Dermis blood vessel endothelial cell (primary cell): Measurements from ENCODE around the gene JCAD. TPM values are rescaled to one million over a fixed set of nuclear protein-coding genes. Genes with fewer than 3 reads are reported as not detected.
A peak's percentile ranks its signal among the peaks of the same experiment; 100 is the strongest.

ENCODE experiments used
- DNase-seq: peaks from one replicate; pipeline ENCODE4 v3.0.0; 2010
- total RNA-seq: library from RNA; depleted of rRNA; stranded (reverse); fragments of >200 nt; gene quantifications from 2 replicates; pipeline ENCODE4 v1.2.3, GENCODE V29; 2014

Gene JCAD
- total RNA-seq, 1 donor from 2014 or later = 74.7 TPM

DNA sequence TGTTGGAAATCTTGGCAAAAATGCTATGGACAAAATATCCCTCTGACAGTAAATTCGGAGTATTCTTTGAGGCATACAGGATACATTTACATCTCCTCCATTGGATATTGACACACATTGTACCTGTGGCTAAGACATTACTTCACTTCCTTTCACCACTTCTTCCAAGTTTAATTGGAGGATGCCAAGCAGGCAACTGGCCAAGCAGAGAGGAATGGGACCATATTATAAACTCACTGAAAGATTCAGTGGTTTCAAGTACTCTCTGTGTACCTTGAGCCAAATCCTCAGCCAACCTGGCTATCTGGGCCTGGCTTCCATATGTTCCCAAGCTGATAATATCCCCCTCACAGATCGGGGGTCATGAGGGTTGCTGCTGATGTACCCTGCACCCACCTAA, 14.7 kb upstream of the JCAD start:
- no peak for DNase-seq

DNA sequence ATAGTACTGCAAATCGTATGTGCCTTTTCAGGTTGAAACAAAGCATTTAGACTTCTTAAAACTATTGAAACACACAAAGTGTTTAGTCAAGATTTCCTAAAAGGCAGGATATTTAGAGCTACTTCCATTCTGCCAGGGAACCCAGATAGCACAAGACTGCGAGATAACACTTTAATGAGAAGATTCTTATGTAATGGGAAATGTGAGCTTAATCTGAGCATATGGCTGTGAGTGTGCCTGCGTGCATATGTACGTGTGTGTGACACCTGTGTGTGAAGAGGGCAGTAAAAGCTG, 14.3 kb upstream of the JCAD start:
- no peak for DNase-seq

DNA sequence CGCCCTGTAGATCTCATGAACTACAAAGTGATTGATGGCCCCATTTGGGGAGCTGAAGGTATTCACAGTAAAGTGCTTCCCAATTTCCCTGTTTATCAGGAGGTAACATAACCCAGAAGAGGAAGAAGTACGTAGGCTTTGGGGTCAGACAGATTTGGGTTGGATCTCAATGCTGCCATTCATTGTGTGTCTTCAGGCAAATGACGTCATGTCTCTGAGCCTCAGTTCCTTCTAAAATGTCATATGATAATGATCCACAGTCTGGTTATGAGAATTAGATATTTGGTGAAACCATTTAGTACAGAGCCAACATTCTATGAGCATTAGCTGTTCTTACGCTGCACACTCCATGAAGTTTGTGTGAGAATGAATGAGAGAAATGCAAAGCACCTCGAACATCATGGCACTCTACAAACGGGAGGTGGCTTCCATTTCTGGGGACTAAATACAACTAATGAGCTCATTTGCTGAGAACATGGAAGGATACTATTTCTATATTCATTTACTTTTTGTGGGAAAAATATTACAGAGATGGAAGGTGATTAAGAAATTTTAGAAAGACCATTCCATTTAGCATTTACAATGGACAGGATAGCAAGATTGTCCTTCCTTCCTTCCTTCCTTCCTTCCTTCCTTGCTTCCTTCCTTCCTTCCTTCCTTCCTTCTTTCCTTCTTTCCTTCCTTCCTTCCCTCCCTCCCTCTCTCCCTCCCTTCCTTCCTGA, 13.8 kb upstream of the JCAD start:
- no peak for DNase-seq

DNA sequence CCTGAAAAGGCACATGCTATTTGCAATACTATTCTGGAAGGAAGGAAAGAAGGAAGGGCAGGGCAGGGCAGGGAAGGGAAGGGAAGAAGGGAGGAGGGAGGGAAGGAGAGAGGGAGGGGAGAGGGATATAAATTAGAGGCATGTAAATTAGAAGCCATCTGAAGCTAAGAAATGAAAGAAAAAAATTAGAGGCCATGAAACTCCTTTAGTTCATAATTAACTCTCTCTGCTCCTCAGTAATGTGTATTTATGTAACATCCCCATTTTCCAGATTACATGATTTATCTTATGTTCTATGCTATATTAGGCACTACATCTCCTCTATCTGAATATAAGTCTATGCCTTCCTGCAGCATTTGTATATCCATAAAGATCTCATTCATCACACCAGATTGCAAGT, 12.7 kb upstream of the JCAD start:
- DNase-seq = no peak

DNA sequence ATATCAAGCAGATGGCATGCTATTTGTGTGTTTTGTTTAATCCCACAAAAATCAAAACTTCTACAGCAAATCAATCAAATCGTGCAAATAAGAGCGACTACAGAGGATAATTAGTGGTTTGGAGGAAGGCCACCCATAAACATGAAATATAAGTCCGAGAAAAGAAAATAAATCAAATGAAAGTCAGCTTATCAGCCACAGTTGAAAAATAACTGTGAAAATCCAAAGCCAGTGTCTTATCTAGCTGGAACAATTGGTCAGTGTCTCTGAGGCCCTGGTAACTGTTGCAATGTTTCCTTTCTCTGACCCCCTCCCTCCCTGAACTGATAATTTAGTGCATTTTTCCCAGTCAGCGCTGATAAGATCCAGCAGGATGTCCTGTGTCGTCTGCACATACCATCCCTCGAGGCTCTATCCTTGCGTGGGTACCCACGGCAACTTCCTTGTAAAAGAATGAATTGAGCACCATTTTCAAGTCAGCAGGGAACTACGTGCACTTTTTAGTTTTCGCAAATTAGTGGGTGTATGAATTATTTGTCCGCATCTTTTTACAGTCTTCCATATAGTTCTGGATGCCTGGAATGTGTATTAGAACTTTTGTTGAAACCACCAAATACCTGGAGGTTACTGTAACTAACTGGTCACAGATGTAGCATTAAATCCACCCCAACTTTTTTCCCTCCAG, 10.8 kb upstream of the JCAD start:
- DNase-seq = peak; percentile 42

DNA sequence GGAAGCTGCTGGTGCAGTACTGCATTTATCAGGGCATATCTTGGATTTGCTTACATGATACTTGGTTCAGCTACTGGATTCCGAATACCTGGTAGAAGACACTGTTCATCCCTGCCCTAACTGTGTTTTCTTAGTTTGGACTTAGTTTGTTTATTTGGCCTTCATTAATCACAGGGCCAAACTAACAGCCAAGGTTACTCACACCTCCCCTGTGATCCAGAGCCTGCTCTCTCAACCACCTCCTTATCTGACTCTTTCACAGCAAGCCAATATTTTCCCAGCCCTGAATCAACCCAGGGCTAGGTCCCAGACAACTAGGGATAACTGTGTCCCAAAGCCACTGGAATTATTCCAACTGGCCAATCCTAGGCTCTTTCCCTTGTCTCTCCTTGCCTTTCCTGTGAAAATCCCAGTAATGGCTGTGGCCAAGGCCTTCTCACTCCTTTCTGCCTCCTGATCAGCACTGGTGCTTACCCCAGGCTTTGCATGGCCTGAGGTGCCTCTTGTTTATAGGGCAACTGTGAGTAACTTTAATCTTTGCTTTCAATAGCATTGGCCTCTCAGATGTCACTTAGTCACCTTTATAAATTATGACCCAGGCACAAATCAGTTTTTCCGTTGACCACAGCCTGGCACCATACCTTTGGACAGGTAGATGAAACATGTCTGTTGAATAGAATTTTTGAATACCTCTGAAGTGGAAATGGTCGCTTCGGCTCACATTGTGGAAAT, 9.3 kb upstream of the JCAD start:
- no peak for DNase-seq

DNA sequence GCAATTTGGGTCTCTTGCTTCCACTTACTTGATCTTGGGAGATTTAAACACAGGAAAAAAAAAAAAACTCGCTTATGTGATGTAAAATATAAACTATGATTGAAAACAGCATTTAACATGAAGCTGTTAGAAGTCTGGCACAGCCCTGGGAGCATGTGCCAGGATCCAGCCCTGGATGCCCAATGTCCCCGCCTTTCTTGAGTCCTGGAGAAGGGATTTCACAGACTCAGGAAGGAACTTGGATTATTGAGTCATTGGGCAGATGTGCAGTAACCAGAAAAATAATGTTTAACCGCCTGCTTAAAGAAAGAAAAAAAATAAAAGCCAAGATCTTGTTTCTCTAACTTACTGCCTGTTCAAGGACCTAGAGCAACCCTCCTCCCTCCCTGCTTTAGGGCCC, 3.7 kb upstream of the JCAD start:
- peak; percentile 95 for DNase-seq

DNA sequence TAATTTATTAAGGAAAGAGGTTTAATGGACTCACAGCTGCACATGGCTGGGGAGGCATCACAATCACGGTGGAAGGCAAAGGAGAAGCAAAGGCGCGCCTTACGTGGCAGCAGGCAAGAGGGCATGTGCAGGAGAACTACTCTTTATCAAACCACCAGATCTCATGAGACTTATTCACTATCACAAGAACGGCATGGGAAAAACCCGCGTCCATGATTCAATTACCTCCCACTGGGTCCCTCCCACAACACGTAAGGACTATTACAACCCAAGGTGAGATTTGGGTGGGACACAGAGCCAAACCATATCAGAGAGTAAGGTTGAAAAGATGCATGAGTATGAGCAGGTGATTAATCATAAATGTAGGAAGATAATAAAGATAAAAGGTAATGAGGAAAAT, 3.2 kb upstream of the JCAD start:
- DNase-seq = no peak

DNA sequence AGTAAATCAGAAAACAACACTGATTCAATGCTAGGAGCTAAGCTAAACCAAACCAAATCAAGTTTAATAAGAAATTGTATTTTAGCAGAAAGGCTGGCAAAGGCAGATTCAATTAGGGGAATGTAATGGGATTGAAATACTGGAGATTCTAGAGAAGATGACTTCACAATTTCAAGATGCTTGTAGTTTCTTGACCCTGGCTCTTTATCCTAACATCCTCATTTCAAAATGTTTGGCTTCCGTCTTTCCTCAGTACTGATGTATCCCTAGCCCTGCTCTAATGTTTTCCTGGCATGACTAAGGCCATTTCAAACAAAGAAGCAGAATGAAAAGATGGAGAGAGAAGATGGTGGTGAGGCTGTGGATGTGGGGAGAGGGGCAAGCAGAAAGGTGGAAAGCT, 2.7 kb upstream of the JCAD start:
- DNase-seq = peak; percentile 52

DNA sequence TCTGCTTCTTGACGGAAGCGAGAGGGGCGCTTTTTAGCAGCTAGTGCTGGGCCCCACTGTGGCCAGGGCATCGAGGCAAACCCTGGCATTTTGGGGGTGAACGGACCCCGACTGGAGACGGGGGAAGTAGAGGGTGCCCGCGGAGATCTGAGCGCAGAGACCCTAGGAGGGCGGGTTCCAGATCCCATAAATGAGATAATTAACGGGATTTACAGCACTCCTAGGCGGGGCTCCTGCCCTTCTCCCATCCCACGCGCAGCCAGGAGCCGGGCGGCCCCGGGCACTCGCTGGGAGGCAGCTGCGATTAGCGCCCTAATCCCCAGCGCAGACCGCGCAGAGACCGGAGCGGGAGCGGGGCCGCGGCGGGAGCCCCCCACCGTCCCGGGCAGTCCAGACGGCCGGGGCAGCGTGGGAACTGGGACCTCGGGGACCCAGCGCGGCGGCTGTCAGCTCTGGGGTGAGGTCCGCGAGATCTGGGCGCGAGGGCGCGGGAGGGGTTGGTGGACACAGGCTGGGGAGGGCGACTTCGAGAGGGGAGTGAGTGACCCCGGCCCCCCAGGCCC, 735 bp downstream of the JCAD start:
- peak; percentile 26 for DNase-seq

DNA sequence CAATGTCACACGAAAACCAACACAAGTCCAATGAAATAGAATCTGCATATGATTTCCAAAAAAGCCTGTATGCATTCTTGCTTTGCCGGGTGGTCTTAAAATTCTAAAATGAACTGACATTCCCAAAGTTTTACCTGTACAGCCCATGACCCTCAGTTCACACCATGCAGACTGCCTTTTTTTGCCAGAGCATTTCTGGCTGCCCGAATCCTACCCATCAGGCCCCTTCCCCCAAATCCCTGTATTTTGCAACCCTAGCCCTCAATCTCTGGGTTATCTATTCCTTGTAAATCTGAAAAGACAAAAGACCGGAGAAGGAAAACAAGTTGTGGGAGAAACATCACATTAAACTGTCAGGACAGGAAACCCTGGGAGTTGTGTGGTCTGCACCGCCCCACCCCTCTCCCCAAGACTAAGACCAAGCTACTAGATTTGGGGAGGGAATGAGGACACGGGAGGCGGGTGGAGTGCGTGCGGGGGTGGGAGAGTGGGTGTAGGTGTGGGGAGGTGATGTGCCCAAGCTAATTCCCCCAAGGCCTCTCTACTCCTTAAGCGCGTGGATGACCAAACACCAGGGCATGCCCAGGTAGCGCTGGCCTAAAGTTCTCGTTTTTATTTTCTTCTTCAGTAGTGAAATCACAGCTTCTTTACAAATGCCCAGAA, 1.4 kb downstream of the JCAD start:
- DNase-seq = peak; percentile 39

DNA sequence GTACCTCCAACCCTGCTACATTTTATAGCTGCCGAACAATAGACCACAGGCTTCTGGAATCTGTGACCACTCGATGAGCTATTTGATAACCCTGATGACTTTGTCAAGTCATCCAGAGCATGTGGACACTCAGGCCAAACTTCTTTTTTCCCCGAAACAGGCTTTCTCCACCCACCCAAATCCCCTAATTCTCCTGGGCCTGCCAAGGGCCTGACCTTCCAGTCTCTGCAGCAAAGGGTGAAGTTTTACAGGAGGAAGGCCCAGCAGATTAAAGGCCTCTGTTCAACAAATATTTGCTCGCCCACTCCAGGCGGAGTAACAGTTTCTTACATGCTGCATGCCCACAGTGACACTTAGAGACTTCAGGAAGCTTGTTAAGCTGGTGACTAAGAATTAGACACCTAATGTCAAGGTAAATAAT, 2.0 kb downstream of the JCAD start:
- peak; percentile 64 for DNase-seq

DNA sequence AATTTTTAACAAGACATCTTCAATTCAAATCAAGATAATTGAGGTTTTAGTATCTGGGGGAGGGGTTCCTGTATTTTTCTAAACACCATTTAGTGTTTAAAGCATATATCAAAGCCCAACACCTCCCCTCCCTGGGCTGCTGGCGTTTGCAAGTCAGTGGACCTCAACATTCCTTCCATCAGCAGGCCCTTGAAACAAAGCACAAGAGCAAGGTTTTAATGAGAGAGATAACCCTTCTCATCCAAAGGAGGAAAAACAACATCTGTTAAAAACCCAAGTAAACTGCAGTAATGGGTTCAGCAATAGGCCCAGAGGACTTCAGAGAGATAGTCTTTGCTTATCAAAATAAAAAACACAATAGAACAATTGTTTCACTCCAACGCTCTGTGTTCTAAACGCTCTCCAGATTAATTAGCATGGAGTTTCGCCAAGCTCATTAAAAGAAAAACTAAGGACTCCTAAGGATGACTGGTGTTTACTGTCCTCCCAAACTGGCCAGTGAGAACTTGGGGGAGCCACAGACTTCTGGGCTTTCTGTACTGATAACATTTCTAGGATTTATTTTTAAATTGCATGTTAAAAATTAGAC, 2.5 kb downstream of the JCAD start:
- DNase-seq = peak; percentile 47

DNA sequence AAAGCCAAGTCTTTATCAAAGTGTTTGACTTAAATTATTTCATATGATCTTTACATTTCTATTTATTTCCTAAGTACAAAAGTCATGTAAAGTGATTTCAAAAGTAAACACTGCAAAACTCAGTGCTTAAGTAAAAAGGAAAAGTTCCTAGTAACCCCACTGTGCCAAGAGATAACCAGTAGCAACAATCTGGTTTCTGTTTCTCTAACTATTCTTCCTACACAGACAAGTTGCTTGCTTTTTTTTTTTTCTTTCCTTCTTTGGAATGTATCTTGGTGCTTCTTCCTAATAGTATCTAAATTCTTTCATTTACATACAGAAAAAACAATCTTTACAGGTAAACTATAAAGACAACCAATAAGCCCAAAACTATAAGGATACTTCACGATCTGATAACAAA, 3.1 kb downstream of the JCAD start:
- DNase-seq = peak; percentile 40

DNA sequence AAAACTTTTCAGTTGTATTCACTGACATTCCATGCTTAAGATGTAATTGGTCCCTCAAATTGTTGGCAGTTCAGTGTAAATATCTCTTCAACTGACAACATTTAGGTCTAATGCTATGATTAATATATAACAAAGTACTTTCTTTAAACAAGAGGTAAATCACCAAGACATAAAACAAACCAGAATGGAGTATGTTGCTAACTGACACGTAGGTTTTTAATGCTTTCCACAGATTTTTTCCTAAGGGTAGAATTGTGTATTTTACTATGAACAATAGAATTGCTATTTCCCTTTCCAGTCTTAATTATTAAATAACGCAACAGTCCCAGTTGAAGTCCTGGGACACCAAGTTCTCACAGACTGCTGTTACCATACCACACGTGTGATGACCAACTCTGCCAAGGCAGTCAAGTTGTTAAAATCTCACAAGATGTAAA, 4.1 kb downstream of the JCAD start:
- DNase-seq = peak; percentile 79

DNA sequence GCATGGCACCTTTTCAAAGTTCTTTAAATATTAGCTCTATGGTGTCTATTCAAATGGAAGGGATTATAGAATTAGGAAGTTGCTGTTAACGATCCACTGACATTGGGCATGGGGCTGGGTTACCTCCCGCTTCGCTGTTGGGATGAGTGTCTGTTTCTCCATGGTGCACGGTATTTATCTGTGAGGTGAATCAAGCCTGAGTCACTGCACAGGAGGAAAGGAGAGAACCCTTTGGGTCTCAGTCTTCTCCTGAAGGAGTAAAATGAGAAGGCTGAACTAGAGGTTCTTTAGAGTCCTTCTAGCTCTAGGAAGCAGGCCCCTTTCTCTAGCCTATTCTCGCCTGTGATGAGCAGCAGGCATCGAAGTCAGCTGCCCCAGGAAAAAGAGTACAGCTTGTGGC, 7.3 kb downstream of the JCAD start:
- no peak for DNase-seq

DNA sequence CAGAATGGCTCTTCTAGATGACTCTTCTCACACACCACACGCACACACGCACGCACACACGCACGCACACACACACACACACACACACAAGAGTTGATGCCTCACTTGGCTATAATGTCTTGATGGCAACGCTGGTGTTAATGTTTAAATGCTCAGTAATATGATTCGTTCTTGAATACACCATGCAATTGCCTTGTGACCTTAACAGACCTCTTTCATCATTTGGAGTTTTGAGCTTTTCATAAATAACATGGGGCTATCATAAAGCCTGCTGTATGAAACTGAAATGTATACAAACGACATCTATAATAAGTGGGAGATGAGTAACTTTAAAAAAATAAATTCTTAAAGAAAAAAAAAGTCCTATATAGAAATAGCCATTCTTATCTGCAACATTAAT, 8.2 kb downstream of the JCAD start:
- no peak for DNase-seq

DNA sequence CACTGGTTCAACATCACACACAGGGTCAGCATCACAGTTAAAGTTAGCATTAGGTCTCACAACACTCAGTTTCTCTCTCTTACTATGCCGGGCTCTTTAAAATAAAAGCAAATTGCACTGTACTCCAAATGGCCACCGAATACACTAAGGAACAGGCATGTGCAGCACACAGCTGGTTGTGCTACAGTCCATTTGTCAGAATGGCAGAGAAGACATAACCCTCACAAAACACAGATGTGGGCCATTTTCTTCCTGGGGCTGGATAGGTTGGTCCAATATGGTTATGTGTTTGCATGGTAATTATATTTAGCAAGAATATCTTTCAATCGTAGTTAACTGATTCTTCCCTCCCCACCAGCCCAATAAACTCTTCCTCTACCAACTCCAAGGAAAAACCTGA, 9.0 kb downstream of the JCAD start:
- no peak for DNase-seq

DNA sequence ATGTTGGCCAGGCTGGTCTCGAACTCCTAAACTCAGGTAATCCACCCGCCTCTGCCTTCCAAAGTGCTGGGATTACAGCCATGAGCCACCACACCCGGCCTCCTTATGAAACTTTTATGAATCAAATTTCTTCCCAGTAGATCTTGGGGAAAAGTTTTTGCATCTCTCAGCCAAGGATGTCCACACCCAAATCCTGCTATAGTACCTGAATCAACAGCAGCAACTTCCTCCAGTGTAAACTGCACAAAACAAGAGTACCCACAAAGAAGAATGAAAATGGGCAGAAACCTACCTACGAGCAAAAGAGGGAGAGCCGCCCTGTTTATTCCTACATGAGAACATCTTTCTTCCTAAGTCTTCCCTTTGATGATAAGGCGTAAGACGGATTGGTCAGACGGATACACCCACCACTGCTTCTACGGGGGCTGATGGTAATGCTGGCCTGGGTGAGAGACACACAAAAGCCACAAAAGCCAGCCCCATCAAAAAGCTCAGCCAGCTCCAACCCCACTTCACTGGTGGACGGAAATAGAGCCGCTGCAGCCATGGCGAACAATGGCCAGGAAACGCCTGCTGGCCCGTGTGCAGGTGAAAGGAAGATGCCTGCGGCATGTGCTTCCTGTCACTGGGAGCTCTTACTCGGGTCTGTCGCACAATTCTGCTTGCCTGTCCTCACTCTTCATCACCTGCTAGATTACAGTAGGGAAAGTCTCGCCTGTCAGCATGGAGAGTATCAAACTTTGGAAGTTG, 10.4 kb downstream of the JCAD start:
- peak; percentile 93 for DNase-seq

DNA sequence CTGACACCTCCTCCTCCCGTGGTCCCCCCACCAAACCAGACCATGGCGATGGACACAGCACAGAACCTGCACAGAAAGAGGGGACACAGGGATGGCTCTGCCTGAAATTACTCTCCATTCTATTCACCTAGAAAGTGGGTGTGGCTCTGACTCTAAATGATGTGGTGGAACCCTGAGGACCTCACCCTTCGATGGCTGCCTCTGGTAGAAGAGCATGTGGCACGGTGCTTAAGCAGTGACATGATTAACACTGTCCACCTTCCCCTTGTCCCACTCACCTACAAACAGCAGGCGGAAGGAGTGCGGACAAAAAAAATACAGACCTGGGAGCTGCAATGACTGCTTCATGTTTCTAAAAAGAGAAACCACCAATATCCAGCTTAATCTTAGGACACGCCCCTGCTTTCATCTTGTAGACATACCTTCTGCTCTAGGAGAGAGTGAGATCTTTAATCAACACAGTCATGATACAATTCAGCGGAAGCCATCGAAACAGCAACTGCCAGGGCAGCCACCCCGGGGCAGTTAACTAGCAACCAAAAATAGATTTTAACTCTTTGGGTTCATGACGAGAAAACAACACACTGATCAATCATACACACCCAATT, 11.4 kb downstream of the JCAD start:
- no peak for DNase-seq

DNA sequence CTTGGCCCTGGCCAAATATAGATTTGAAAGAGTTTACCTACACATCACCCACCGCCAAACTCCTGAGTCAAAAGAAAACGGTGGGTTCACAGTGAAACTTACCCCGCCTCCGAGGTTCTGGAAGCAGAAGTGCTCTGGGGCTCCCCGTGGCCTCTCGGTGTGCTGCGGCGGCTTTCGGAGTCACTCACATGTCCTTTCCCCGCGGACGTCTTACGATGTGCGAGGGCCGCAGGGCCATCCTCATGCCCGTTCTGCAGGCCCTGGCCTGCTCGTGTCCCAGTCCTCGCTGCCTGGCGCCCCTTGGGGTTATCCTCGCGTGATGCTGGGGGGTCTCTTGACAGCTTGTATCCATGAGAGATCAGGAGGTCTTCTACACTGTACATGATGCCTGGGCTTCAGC, 12.0 kb downstream of the JCAD start:
- no peak for DNase-seq

DNA sequence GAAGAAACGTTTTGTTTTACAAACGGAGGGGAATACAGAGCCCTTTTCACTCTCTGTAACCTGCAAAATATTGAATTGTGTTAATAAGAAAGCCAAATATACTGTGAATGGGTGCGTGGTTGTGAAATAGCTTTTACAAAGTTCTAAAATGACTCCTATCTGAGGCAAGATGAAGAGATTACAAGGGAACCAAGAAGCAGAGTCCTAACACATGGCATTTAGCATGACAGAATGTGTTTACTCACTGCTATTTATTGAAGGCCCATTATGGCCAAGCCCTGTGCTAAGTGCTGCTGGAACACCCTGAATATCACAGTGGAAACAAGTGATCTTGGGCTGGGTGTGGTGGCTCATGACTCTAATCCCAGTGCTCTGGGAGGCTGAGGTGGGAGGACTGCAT, 12.9 kb downstream of the JCAD start:
- DNase-seq = no peak
